CD4-positive, alpha-beta T cell treated with Interleukin-6 at 100 ng/mL for 8 hours (primary cell): ENCODE measurements around the gene ACTRT2.
A peak's percentile ranks its signal among the peaks of the same experiment; 100 is the strongest.

Experiments
- DNase-seq: peaks from one replicate; pipeline ENCODE4 v3.0.0-alpha.2; 2020; ENCODE audit warnings: mixed read lengths, low spot score

Gene ACTRT2

GRCh38 chr1:3033040-3033789, 11.9 kb downstream of the ACTRT2 start:
- peak; percentile 42 for DNase-seq

GRCh38 chr1:3033790-3034090, 12.5 kb downstream of the ACTRT2 start:
- no peak for DNase-seq

GRCh38 chr1:3034162-3034561, 12.9 kb downstream of the ACTRT2 start:
- DNase-seq = no peak

GRCh38 chr1:3034728-3035562, 13.7 kb downstream of the ACTRT2 start:
- no peak for DNase-seq

- no peak for DNase-seq
Measured at GRCh38 chr1:3035563-3036446, 14.5 kb downstream of the ACTRT2 start.

GRCh38 chr1:3036447-3037280, 15.4 kb downstream of the ACTRT2 start:
- DNase-seq = no peak

GRCh38 chr1:3037281-3038040, 16.2 kb downstream of the ACTRT2 start:
- DNase-seq = no peak

- no peak for DNase-seq
Measured at GRCh38 chr1:3038113-3038551, 16.9 kb downstream of the ACTRT2 start.

- no peak for DNase-seq
Measured at GRCh38 chr1:3038571-3039181, 17.4 kb downstream of the ACTRT2 start.

GRCh38 chr1:3040004-3040403, 18.7 kb downstream of the ACTRT2 start:
- no peak for DNase-seq

GRCh38 chr1:3042481-3042880, 21.2 kb downstream of the ACTRT2 start:
- DNase-seq = no peak

- DNase-seq = no peak
Measured at GRCh38 chr1:3049164-3049563, 27.9 kb downstream of the ACTRT2 start.

GRCh38 chr1:3049905-3050304, 28.6 kb downstream of the ACTRT2 start:
- no peak for DNase-seq

GRCh38 chr1:3050603-3051002, 29.3 kb downstream of the ACTRT2 start:
- DNase-seq = no peak

- no peak for DNase-seq
Measured at GRCh38 chr1:3051270-3052268, 30.3 kb downstream of the ACTRT2 start.

- no peak for DNase-seq
Measured at GRCh38 chr1:3052501-3052900, 31.2 kb downstream of the ACTRT2 start.

- DNase-seq = no peak
Measured at GRCh38 chr1:3053366-3053980, 32.2 kb downstream of the ACTRT2 start.

GRCh38 chr1:3053986-3054385, 32.7 kb downstream of the ACTRT2 start:
- no peak for DNase-seq

GRCh38 chr1:3054474-3054873, 33.2 kb downstream of the ACTRT2 start:
- DNase-seq = no peak
